Omental fat pad (tissue), 4 donors: ENCODE measurements around the gene RNF149. TPM values are rescaled to one million over a fixed set of nuclear protein-coding genes. Genes with fewer than 3 reads are reported as not detected.

Experiments used
- ATAC-seq: fragments of 150-250 bp; one replicate; pipeline ENCODE4 v1.9.1; 2016; ENCODE audit warnings: mild to moderate bottlenecking, moderate library complexity; ENCODE audit not compliant: low FRiP score
- DNase-seq: peaks from one replicate; pipeline ENCODE4 v3.0.0-alpha.2; 2019; ENCODE audit warnings: low spot score
- CTCF ChIP-seq, 3 donors: fragments of 450-650 bp; IDR thresholded peaks; one replicate each; pipeline ENCODE4 v1.5.1; 2016 to 2017; ENCODE audit warnings: antibody characterized with exemption in 3 of 3, mild to moderate bottlenecking in 3 of 3, moderate library complexity in 2 of 3
- total RNA-seq, 4 donors: library from RNA; depleted of rRNA; stranded (reverse); fragments of >200 nt; gene quantifications; one replicate each; pipeline ENCODE4 v1.1.0, GENCODE V29; 2016

Gene RNF149
- total RNA-seq, 4 donors from 2014 or later: 96.8 to 191 (median 118) TPM

- TF ChIP-seq CTCF (IDR thresholded peaks at IDR 0.05): no peak
- ATAC-seq (no peak), DNase-seq (no peak)
Observed at GRCh38 chr2:101287303-101287702, 21.2 kb downstream of the RNF149 start.

- DNase-seq (no peak), ATAC-seq (no peak)
- no peak for TF ChIP-seq CTCF (IDR thresholded peaks at IDR 0.05)
Observed at GRCh38 chr2:101286684-101287083, 21.8 kb downstream of the RNF149 start.

GRCh38 chr2:101282980-101283379 lies 25.5 kb downstream of the RNF149 start:
- no peak for ATAC-seq
- DNase-seq: no peak
- no peak for TF ChIP-seq CTCF (IDR thresholded peaks at IDR 0.05)

- ATAC-seq (no peak), DNase-seq (no peak)
- no peak for TF ChIP-seq CTCF (IDR thresholded peaks at IDR 0.05)
Observed at GRCh38 chr2:101281482-101281881, 27.0 kb downstream of the RNF149 start.

GRCh38 chr2:101278925-101279324 lies 29.6 kb downstream of the RNF149 start:
- ATAC-seq (no peak), DNase-seq (no peak)
- no peak for TF ChIP-seq CTCF (IDR thresholded peaks at IDR 0.05)

- DNase-seq (no peak), ATAC-seq (no peak)
- no peak for TF ChIP-seq CTCF (IDR thresholded peaks at IDR 0.05)
Observed at GRCh38 chr2:101277111-101277510, 31.4 kb downstream of the RNF149 start.

GRCh38 chr2:101274142-101274541 lies 34.4 kb downstream of the RNF149 start:
- no peak for ATAC-seq
- TF ChIP-seq CTCF (IDR thresholded peaks at IDR 0.05): no peak
- no peak for DNase-seq
